ENCODE measurements around the gene SLX9. TPM values are rescaled to one million over a fixed set of nuclear protein-coding genes. Genes with fewer than 3 reads are reported as not detected.

SLX9 gene
- total RNA-seq, 4 donors from 2014 or later: 8.1 to 46.0 (median 16.6) TPM

DNA sequence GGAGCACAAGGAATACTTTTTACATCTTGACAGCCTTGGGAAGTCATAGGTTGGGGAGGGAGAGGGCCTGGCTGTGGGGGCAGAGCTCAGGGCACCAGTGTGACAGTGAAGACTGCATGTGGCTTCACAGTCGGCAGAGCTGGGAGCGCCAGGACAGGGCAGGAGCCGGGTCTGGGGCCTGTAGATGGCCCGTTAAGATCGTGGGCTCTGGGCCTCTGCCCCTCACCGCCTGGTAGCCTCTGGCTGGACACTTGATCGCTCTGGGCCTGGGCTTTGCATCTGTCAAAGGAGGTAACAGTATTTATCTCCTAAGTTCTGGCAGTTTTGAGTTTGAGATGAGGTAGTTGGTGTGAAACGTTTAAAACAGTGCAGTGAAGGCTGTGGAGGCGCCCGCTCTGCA, 4.8 kb downstream of the SLX9 start:
- H3K9me3 ChIP-seq: no peaks in the 10 kb centered on the region
- H3K27ac ChIP-seq: no peak overlapping the region
- H3K27me3 ChIP-seq: no peaks in the 10 kb centered on the region
- WGBS, 2 donors (ENCODE audit: low coverage in 1 of 2): 94% methylated on average over 10 of the region's 10 CpGs; no CpG with 5 or more reads in 1 of the 2 donors
- intact Hi-C loops (cut with DNase I; ENCODE audit: low total_unique reads) (no loop called here), in situ Hi-C loops (cut with MboI; ENCODE audit: low pct_ligation_motif_present in 1 of 4, low pct_unique_long_range_greater_than_20kb in 1 of 4, low sequenced_read_pairs in 3 of 4) (loop anchor here in 2 of 4 donors (5.0 to 25.0 kb wide), 2 partner anchors 132 to 193 kb away; partner anchors contain the start of genes SUMO3 (in 1 of the 2) and UBE2G2 (in 1 of the 2))
- H3K36me3 ChIP-seq: no peaks in the 10 kb centered on the region
- no peak for DNase-seq
- peaks cover 14 to 31% (median 19%) of the 10 kb centered on the region in 4 donors for H3K4me1 ChIP-seq
- no peak overlapping the region for H3K4me3 ChIP-seq
- no peak for TF ChIP-seq POLR2A (IDR thresholded peaks at IDR 0.05)
- no peak for TF ChIP-seq EP300 (IDR thresholded peaks at IDR 0.05; ENCODE audit: low read depth)
- TF ChIP-seq, protein P1, sequence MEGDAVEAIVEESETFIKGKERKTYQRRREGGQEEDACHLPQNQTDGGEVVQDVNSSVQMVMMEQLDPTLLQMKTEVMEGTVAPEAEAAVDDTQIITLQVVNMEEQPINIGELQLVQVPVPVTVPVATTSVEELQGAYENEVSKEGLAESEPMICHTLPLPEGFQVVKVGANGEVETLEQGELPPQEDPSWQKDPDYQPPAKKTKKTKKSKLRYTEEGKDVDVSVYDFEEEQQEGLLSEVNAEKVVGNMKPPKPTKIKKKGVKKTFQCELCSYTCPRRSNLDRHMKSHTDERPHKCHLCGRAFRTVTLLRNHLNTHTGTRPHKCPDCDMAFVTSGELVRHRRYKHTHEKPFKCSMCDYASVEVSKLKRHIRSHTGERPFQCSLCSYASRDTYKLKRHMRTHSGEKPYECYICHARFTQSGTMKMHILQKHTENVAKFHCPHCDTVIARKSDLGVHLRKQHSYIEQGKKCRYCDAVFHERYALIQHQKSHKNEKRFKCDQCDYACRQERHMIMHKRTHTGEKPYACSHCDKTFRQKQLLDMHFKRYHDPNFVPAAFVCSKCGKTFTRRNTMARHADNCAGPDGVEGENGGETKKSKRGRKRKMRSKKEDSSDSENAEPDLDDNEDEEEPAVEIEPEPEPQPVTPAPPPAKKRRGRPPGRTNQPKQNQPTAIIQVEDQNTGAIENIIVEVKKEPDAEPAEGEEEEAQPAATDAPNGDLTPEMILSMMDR (IDR thresholded peaks at IDR 0.05): no peak
- TF ChIP-seq POLR2AphosphoS5 (IDR thresholded peaks at IDR 0.05): no peak

- Histone ChIP-seq H3K4me1 (peaks cover 5 to 28% (median 15%) of the 10 kb centered on the region in 4 donors), H3K36me3 (no peaks in the 10 kb centered on the region), H3K27ac (no peak overlapping the region), H3K9me3 (no peaks in the 10 kb centered on the region), H3K4me3 (no peak overlapping the region), H3K27me3 (no peaks in the 10 kb centered on the region)
- 84 to 94% methylated on average over 5 to 25 of the region's 25 CpGs for whole genome bisulfite sequencing, 2 donors (ENCODE audit: low coverage in 1 of 2)
- no peak for DNase-seq
- in situ Hi-C loops (cut with MboI; ENCODE audit: low pct_ligation_motif_present in 1 of 4, low pct_unique_long_range_greater_than_20kb in 1 of 4, low sequenced_read_pairs in 3 of 4) (loop anchor here in 3 of 4 donors (5.0 to 25.0 kb wide), 3 partner anchors 134 to 191 kb away; partner anchors contain the start of genes SUMO3 (in 1 of the 3) and UBE2G2 (in 1 of the 3)), intact Hi-C loops (cut with DNase I; ENCODE audit: low total_unique reads) (no loop called here)
- TF ChIP-seq POLR2AphosphoS5 (IDR thresholded peaks at IDR 0.05) (no peak), EP300 (IDR thresholded peaks at IDR 0.05; ENCODE audit: low read depth) (no peak), POLR2A (IDR thresholded peaks at IDR 0.05) (no peak)
- TF ChIP-seq, protein P1 (IDR thresholded peaks at IDR 0.05): no peak
Observed at GRCh38 chr21:44946254-44947041, 6.6 kb downstream of the SLX9 start.

DNA sequence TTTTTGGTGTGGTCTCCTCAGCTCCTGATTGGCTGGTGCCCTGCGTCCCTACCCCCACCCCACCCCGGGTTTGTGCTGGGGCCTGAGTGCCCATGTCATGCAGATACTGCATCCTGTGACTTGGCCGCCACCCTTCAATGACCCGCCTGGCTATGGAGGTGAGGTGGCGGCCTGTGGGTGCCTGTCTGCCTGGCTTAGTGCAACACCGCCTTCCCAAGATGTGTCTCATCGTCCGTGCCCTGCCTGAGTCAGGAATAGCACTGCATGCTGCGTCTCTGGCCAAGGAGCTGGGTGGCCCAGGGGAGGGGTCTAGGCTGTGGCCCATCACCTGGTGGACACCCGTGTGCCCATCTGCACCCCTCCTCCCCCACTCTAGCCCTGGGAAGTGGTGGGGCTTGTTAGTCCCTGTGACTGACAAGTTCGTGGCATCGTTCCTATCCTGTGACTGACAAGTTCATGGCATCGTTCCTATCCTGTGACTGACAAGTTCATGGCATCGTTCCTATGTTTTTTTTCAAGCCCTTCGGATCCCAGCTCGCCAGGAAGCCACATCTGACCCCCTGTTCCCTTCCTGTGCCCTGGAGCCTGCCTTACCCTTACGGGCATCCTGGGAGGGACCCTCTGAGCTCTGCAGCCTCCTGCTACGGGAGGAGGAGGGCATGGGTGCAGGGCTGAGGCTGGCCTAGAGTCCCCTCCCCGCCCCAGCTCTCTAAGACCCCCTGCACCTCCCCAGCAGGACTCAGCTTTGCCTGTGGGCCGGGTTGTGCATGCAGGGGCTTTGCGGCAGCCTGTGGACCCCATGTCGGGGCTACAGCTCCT, 7.5 kb downstream of the SLX9 start:
- DNase-seq: no peak
- in situ Hi-C loops (cut with MboI; ENCODE audit: low pct_ligation_motif_present in 1 of 4, low pct_unique_long_range_greater_than_20kb in 1 of 4, low sequenced_read_pairs in 3 of 4): loop anchor here in 3 of 4 donors (5.0 to 25.0 kb wide), 3 partner anchors 135 to 190 kb away; partner anchors contain the start of genes SUMO3 (in 1 of the 3) and UBE2G2 (in 1 of the 3)
- Histone ChIP-seq H3K4me3 (no peak overlapping the region), H3K27me3 (no peaks in the 10 kb centered on the region), H3K4me1 (peaks cover 0 to 19% (median 9%) of the 10 kb centered on the region in 4 donors), H3K36me3 (no peaks in the 10 kb centered on the region), H3K27ac (no peak overlapping the region), H3K9me3 (no peaks in the 10 kb centered on the region)
- intact Hi-C loops (cut with DNase I; ENCODE audit: low total_unique reads): no loop called here
- no peak for TF ChIP-seq POLR2A (IDR thresholded peaks at IDR 0.05)
- no peak for TF ChIP-seq EP300 (IDR thresholded peaks at IDR 0.05; ENCODE audit: low read depth)
- TF ChIP-seq, protein P1 (IDR thresholded peaks at IDR 0.05): no peak
- no peak for TF ChIP-seq POLR2AphosphoS5 (IDR thresholded peaks at IDR 0.05)
- 86 to 90% methylated on average over 2 to 16 of the region's 22 CpGs for WGBS, 2 donors (ENCODE audit: low coverage in 1 of 2)

All from transverse colon (tissue), 4 donors.